Right ventricle myocardium inferior (tissue), 1 donor: Measurements from ENCODE around the gene INPP5B. TPM values are rescaled to one million over a fixed set of nuclear protein-coding genes. Genes with fewer than 3 reads are reported as not detected.

Experiments used
- ATAC-seq: fragments of 200-7000 bp; cut with Tn5 transposase; one replicate; pipeline ENCODE4 v1.9.1; 2020; ENCODE audit warnings: mild to moderate bottlenecking, moderate library complexity
- DNase-seq: peaks from one replicate; pipeline ENCODE4 v3.0.0; 2021; ENCODE audit errors: missing footprints
- intact Hi-C: fragments of 100-400 bp; cut with DNase I; formaldehyde crosslinking; loops from one replicate; pipeline ENCODE4 v1.11.0; 2022
- total RNA-seq: library from RNA; stranded (reverse); fragmentation: NEBNext Ultra II Directional; extraction: Animal tissue kit (Norgen Biotek cat#: 25700); gene quantifications from one replicate; pipeline ENCODE4 v1.2.1, GENCODE V29; 2021
- donor health status: DM: no; HTN: yes; CAD: no; lungs with severe emphysema.

INPP5B gene
- total RNA-seq, 1 donor from 2014 or later, result 11.2 TPM

DNA sequence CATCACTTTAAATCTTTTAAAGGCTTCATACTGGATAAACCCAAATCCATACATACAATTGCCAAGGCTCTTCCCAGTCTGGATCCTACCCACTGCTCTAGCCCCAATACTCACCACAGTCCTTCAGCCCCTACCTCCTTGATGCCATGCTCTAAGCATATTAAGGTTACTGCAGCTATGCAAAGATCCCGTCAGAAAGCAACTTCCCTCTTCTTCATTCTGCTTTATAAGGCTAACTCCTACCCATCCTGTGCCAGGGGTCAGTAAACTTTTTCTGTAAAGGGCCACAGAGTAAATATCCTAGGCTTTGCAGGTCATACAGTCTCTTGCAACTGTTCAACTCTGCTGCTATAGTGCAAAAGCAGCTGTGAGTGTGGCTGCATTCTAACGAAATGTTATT is 53.2 kb downstream of the INPP5B start:
- intact Hi-C loops, result loop anchor here (5.0 kb wide), 1 partner anchor 84 kb away; no protein-coding TSS in a partner anchor
- ATAC-seq (no peak), DNase-seq (no peak)

DNA sequence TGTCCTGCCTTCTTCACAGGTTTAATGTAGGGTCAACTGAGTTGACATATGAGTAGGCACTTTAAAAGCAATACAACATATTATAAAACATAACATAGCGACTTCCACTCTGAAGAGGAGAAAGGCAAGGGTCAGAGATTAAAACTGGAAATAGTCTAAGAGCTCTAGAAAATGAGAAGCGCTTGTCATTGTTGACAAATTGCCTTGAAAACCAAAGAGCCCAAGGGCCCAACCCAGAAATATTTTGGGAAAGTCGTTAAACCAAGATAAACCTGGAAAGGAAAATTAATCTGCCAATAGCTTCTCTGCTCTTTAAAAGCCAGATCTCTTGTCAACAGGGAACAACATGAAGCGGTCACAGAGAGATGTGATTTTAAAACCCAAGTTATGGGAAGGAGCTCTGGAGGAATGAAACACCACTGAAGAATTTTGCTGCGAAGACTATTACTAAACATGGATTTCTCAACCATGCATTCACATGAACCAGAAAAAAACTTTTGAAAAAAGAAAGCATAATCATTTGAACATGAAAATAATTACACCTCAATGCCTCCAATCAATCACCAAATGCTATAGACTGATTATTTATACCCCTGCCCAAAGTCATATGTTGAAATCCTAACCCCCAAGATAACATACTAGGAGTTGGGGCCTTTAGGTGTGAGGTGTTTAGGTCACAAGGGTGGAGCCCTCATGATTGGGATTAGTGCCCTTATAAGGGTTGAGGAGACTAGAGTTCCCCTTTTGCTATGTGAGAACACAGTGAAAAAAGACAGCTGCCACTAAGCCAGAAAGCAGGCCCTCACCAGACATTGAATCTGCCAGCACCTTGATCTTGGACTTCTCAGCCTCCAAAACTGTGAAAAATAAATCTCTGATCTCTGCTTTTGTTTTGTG is 54.5 kb downstream of the INPP5B start:
- DNase-seq (no peak), ATAC-seq (no peak)
- intact Hi-C loops, result loop anchor here (5.0 kb wide), 1 partner anchor 85 kb away; no protein-coding TSS in a partner anchor

DNA sequence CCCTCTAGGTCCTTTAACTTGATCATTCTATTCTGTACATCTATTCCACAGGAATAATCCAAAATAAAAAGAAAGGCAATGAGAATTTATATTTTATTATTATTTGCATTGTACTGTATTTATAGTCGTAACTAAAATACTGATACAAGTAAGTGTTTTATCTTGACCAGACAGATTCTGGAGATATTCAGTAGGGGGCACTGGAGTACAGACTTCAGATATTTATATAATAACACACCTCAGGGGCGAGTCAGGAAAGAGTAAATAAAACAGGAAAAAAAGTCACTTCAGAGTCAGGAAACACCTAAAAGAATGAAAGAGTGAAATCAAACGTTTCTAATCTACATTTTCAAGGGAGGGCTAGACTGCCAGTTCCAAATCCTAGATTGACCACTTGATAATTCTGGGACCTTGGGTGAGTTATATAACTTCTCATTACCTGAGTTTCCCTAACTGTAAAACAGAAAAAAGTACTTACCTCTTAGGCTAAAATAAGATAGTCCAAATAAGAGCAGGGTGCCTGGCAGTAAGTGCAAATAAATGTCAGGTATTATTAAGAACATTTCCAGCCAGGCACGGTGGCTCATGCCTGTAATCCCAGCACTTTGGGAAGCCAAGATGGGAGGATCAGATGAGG is 56.4 kb downstream of the INPP5B start:
- intact Hi-C loops, result loop anchor here (5.0 kb wide), 1 partner anchor 87 kb away; no protein-coding TSS in a partner anchor
- ATAC-seq (peak; percentile 50), DNase-seq (no peak)

DNA sequence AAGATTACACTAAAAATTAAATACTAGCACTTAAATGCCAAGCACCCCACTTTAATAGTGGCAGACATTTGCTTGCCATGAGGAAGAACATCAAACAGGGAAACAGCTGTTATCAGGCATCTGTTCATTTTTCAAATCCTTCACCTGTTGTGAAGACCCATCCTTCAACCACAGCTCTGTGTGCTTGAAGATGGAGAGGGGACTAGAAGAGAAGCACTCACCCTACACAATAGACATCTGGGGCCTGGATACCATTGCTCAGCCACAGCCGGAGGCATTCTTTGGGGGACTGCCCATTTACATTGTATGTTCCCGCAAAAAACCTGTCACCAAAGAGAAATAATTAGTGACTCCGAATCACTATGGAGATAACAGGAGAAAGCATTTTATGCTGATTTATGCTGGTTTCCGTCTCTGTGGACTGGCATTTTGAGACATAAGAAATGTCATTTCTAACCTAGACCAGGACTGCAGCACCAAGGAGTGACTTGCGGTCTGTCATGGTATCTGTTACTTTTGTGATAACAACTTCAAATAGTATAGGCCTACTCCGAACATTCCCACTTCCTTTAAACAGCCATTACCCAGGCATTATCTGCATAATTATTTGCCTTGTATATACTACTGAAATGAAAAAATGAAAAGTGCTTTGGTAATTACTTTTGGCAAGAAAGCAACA is 58.7 kb downstream of the INPP5B start:
- DNase-seq, result no peak

DNA sequence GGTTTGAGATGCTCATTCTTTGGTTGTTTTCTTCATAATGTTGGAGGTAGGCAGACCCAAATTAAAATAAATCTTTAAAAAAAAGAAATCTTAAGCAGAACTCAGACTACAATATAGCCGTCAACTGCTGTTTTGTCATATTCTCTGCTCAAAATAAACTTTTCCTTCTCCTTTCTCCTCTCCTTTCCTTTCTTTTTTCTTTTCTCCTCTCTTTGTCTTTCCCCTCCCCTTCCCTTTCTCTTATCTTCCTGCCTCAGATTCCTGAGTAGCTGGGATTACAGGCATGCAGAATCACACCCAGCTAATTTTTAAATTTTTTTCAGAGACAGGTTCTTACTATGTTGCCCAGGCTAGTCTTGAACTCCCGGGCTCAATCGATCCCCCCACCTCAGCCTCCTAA is 62.7 kb downstream of the INPP5B start:
- intact Hi-C loops, result no loop called here
- ATAC-seq, result no peak
- no peak for DNase-seq

More for the DNA sequence above, 58.7 kb downstream of the INPP5B start:
- intact Hi-C loops, result no loop called here
- no peak for ATAC-seq

DNA sequence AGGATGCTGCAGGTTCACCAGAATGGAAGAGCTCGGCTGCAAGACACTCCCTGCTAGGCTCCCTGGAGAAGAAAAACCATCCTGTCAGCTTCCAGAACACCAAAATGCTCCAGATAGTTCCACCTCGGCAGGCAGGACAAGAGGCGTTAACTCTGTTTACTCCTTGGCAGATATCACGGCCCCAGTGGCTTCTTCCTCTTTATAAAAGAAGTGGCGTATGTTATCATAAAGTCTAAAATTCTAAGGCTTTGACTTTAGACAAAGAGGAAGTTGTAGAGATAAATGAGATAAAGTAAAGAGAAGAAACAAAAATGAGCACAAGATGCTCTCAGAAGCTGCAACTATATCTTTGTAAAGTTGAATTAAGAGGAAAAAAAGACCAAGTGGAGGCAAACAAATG is 63.2 kb downstream of the INPP5B start:
- no peak for ATAC-seq
- intact Hi-C loops, result no loop called here
- DNase-seq, result no peak

DNA sequence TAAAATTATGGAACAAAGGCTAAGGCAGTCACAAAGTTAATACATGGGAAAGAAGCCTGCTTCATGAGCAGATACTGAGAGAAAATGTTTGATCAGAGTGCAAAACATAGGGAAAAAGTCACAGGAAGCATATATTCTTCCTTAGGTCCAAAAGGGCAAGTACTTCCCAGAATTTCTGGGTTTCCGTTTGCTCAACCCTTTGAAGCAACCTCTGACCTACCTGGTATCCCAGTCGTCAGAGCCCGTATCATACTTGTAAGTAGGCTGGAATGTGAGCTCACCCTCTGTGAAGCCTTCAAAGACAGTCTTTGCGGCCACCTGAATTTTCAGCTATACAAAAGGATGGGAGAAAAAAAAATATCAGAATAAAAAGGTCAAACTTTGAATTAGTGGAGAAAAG is 67.0 kb downstream of the INPP5B start:
- intact Hi-C loops, result no loop called here
- ATAC-seq (no peak), DNase-seq (no peak)

DNA sequence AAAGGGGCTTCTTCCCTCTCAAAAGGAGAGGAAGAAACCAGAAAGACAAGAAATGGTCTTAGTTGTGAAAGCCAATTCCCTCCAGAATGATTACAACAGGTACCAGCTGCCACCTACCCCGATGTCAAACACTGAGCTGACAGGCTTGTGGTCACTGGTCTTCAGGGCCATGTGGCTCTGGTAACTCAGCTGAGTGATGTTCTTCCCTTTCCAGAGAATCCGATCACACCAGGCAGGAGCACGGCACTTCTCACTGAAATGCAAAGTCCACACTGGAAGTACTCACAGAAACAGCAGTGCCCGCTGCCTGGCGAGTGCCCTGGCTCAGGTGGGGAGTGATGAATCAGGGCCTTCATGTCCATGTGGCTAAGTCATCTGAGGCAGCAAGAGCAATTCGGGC is 68.8 kb downstream of the INPP5B start:
- intact Hi-C loops, result no loop called here
- ATAC-seq (no peak), DNase-seq (no peak)

DNA sequence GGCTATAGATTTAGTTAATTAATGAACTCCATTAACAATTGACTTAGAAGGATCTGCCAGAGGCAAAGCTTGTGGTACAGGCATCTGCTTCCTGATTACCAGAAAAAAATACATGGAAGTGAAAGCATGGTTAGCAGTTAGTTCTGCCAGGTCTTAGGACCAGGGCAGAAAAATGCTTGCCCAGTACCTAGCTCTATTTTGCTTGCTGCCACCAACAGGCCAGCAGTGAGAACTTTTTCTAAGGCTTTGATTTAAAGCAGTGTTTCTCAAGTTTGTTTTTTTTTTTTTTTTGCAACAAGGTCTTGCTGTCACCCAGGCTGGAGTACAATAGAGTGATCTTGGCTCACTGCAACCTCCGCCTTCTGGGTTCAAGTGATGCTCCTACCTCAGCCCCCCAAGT is 71.0 kb downstream of the INPP5B start:
- intact Hi-C loops, result no loop called here
- DNase-seq (no peak), ATAC-seq (no peak)

DNA sequence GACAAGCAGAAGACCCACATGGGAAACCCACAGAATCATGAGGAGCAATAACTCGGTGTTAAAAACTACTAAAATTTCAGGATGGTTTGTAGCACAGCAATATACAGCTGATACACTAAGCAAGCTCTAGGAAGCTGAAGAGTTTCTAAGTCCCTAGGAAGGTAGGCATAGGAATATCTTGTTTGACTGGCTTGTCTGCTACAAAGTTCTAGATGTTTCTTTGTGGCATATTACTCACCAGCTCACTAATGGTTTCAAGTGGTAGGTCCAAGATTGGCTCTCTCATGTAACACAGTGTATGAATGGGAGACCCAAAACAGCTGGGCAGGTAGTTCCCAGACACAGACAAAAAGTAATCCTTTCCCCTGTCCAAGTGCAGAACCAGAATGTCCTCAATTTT is 74.2 kb downstream of the INPP5B start:
- intact Hi-C loops, result no loop called here
- ATAC-seq (no peak), DNase-seq (no peak)

DNA sequence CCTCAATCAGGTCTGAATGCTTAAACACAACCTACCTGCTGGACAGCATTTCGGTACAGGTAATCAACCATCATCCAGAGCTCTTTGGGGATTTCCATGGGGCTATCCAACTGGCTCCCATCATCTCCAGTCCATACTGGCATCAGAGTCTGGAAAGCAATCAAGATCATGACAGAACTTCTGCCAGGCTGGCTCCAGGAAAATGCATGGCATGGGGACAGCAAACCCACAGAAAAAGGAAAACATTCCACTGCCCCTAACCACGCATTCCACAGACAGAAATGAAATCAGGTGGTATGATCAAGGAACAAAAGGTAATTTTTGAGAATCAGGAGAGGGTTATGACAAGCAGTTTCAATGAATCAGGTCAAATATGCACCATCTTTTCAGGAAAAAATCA is 78.4 kb downstream of the INPP5B start:
- no peak for ATAC-seq
- intact Hi-C loops, result no loop called here
- no peak for DNase-seq

DNA sequence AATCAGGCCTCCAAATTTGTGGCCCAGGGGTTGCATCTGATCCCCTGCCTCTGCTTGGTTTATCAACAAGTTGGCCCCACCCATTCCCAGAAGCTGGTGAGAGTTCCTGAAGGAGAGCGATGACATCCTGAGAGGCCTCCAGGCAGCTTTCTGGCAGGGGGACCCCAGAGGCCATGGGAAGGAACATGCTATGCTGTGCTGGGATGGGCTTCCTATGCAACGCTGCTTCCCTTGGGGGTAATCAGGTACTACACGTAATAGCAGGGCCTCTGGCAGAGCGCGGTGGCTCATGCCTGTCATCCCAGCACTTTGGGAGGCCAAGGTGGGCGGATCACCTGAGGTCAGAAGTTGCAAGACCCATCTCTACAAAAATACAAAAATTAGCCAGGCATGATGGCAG is 79.1 kb downstream of the INPP5B start:
- DNase-seq, result no peak
- intact Hi-C loops, result no loop called here
- ATAC-seq, result no peak

DNA sequence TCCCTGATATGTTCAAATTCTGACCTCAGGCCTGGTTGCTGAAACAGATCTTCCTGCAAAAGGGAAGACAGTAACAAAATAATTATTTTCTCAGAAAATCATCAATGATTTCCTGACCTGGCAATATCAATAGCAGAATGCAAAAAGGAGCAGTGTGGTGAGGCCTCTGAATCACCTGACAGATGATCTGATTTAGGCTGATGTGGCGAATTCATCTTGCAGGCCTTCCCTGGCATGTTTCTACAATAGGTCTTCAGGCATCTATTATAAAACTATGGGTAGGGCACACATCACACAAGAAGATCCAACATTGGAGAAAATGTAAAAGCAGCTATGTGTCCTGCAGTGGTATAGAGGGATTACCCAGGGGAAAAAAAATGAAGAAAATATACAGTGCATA is 80.4 kb downstream of the INPP5B start:
- intact Hi-C loops, result no loop called here
- ATAC-seq, result no peak
- DNase-seq, result no peak

DNA sequence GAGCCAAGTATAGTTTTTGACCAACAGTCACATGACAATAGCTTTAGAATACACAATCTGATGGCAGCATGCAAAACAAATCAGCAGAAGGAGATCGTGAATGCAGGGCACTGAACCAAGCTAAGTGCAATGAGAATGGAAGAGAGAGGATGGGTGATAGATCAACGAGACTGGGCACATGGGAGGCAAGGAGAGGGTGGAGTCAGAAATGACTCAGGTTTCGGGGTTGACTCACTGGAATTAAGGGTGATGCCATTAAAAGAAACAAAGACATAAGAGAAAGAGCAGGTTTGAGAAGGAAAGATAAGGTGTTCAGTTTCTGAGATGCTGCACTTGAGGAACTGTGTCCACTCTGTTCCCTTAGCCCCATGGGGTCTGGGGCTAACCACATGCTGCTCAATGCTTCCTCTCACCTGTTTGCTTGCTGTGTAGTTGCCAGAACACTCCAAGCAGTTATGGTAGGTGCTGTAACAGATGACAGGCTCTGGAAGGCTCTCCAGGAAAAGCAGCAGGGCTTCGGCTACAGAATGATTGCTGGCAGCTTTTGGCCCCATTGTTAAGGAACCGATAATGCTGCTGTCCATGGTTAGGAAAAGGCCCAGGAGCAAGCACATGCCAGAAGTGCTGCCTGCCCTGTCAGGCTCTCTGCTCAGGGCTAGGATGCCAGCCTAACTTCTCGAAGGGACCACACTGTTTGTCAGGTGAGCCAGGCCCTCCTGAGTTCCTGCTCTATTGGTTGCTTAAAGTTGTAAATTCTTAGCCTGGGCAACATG is 81.3 kb downstream of the INPP5B start:
- DNase-seq (no peak), ATAC-seq (no peak)
- intact Hi-C loops, result no loop called here

DNA sequence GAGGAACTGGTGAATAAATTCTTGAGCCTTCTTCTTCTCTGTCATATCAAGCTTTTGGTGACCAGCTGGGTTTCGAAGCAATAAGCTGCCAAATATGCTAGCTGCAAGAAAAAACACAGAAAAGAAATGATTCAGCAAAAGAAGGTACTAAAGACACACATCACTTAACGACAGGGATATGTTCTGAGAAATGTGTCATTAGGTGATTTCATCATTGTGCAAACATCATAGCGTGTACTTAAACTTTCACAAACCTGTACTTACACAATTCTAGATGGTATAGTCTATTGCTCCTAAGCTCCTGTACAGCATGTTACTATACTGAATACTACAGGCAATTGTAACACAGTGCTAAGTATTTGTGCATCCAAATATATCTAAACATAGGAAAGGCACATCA is 84.5 kb downstream of the INPP5B start:
- ATAC-seq (no peak), DNase-seq (no peak)
- intact Hi-C loops, result loop anchor here (5.0 kb wide), 1 partner anchor 170 kb away; the partner anchor contains the start of gene CDCA8

DNA sequence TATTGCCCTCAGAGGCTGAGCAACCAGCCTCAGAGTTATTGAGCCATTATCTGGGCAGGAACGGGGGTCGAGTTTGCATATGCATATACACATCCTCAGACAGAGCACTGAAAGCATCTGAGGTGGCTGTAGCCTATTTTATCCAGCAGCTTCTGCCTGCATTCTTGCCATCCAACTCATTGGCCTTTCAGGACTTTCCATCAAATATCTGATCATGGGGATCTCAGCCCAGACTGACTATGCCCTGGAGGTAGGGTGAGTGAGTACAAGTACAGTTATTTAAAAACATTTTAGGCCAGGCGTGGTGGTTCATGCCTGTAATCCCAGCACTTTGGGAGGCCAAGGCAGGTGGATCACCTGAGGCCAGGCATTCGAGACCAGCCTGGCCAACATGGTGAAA is 85.7 kb downstream of the INPP5B start:
- DNase-seq (no peak), ATAC-seq (no peak)
- intact Hi-C loops, result loop anchor here (5.0 kb wide), 1 partner anchor 169 kb away; the partner anchor contains the start of gene CDCA8

DNA sequence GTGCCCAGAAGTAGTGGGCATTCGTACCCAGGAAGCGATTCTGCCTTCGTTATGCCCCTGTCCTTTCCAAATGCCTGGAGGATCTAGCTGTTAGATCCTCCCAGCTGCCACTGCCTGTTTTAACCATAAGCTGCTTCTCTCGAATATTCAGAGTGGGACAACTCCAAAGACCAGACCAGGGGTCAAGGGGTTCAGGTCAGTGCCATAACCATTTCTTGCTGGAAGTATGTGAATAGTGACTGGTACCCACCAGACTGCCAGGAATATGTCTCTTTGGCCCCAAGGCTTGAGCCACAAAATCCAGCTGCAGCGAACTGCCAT is 86.5 kb downstream of the INPP5B start:
- no peak for ATAC-seq
- intact Hi-C loops, result loop anchor here (5.0 kb wide), 1 partner anchor 168 kb away; the partner anchor contains the start of gene CDCA8
- DNase-seq, result no peak

DNA sequence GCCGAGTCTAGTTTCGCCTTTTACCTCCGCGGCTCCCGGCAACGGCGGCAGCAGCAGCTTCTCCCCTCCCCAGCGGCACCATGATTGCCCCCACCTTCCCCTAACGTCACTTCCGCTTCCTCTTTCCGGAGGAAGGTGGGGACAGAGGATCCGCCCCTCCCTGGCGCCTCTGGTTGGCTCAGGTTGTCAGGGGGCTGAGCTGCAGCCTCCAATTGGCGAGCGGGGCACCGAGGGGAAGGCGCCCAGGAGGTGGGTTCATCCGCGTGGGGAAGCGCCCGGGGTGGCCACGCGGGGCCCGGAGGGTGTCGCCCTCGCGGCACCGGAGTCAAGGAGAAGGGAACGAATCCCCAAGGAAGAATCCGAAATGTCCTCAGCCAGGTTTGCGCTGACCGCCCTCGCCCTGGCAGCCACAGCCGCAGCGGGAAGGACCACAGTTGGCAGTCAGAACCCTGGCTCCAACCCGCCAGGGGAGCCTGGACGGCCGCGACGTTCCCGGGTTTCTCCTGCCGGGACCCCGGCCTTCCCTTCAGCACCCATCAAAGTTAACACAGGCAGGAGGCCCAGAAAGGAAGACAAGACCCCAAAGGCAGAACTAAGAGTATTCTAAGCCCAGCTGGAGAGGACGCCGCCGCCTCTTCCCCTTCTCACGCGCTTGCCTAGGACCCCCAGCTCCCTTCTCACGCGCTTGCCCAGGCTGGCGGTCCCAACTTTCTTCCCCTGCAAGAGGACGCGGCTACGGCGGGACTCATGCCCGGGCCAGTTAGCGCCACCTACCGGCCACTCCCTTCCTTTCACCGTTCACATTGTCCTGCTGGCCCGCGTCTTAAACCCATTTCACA is 87.1 kb downstream of the INPP5B start, which contains the start of gene MTF1:
Gene MTF1 (minus strand): TSS at position 86 of the 839 bp plus-strand sequence. CDS start 1,934 bp downstream, outside the sequence.
- DNase-seq (peak; percentile 98), ATAC-seq (peak; percentile 99)
- intact Hi-C loops, result loop anchor here (1.0 to 10.0 kb wide), 3 partner anchors 51 to 265 kb away; partner anchors contain the start of genes CDCA8, GNL2 and YRDC
